ENCODE measurements around the gene UBE2Q1. TPM values are rescaled to one million over a fixed set of nuclear protein-coding genes. Genes with fewer than 3 reads are reported as not detected.

Gene UBE2Q1
- total and polyA plus RNA-seq, 2 of the 4 experiments (the other 2 are of a cell fraction): 20.6 to 24.7 TPM

GRCh38 chr1:154549202-154549770, 9.2 kb downstream of the UBE2Q1 start:
- in situ Hi-C loops (cut with MboI; ENCODE audit: low sequenced_read_pairs): loop anchor here (5.0 kb wide), 1 partner anchor 62 kb away; no protein-coding TSS in a partner anchor
- no peak overlapping the region; the same call in 1 of the 2 replicates for H2BK20ac ChIP-seq (ENCODE audit: low read depth, low read length)
- CTCF ChIA-PET: no interaction called here
- intact Hi-C loops (cut with micrococcal nuclease): loop anchor here (5.0 kb wide), 2 partner anchors 142 to 197 kb away; partner anchors contain the start of gene IL6R
- whole genome bisulfite sequencing, 2 experiments (ENCODE audit: extremely low coverage in 2 of 2, insufficient read length in 1 of 2): 100% methylated on average over 1 of the region's 3 CpGs; no CpG with 5 or more reads in 1 of the 2 experiments
- no peaks in the 10 kb centered on the region; the same call in 1 of the 2 replicates for H3K9me1 ChIP-seq (ENCODE audit: insufficient read depth, low read length)
- no peak overlapping the region for H4K8ac ChIP-seq (ENCODE audit: low read depth in 2 of 2, low read length in 2 of 2)
- H2AK9ac ChIP-seq (replicated peaks; ENCODE audit: low read depth, low read length, poor library complexity): no peak overlapping the region
- H4K20me1 ChIP-seq (ENCODE audit: insufficient read depth, low read length): peaks cover 31% of the 10 kb centered on the region; the same call in 1 of the 2 replicates
- no peak overlapping the region for H3K56ac ChIP-seq (ENCODE audit: extremely low read depth, insufficient read depth, low read length)
- no peak overlapping the region for H3K4me3 ChIP-seq (ENCODE audit: insufficient read depth, low read depth, low read length)
- H3K9ac ChIP-seq (ENCODE audit: low read depth, low read length): no peak overlapping the region
- peaks cover 7% of the 10 kb centered on the region for H3K27me3 ChIP-seq (ENCODE audit: control insufficient read depth, insufficient read depth, low read length)
- H2BK120ac ChIP-seq (ENCODE audit: low read depth, low read length): no peak overlapping the region
- no peak overlapping the region for H3K4me2 ChIP-seq (ENCODE audit: low read depth, low read length)
- no peak for DNase-seq
- TF ChIP-seq POLR2A (IDR thresholded peaks at IDR 0.05; ENCODE audit: low read depth, low read length) (no peak), ELK1 (IDR thresholded peaks at IDR 0.05; ENCODE audit: borderline replicate concordance, low read depth, low read length) (no peak), RFX5 (IDR thresholded peaks at IDR 0.05; ENCODE audit: low read depth, low read length) (no peak), USF2 (IDR thresholded peaks at IDR 0.05; ENCODE audit: low read depth, low read length) (no peak), NFE2L2 (IDR thresholded peaks at IDR 0.05; ENCODE audit: low read depth, low read length) (no peak), CEBPB (IDR thresholded peaks at IDR 0.05; ENCODE audit: low read depth, low read length) (no peak), BHLHE40 (IDR thresholded peaks at IDR 0.05; ENCODE audit: low read depth, low read length) (no peak), CTCF (conservative IDR thresholded peaks at IDR 0.05; ENCODE audit: low read depth, low read length) (no peak), CHD1 (IDR thresholded peaks at IDR 0.05; ENCODE audit: low read depth, low read length) (no peak), RCOR1 (IDR thresholded peaks at IDR 0.05; ENCODE audit: insufficient replicate concordance, low read length) (no peak), RAD21 (IDR thresholded peaks at IDR 0.05; ENCODE audit: low read length) (no peak), MXI1 (IDR thresholded peaks at IDR 0.05; ENCODE audit: borderline replicate concordance, low read depth, low read length) (no peak), SMC3 (IDR thresholded peaks at IDR 0.05; ENCODE audit: low read depth, low read length) (no peak), MAZ (IDR thresholded peaks at IDR 0.05; ENCODE audit: borderline replicate concordance, low read depth, low read length) (no peak), MAFK (IDR thresholded peaks at IDR 0.05; ENCODE audit: low read depth, low read length) (no peak), FOS (IDR thresholded peaks at IDR 0.05; ENCODE audit: low read depth, low read length) (no peak)
- no peak overlapping the region for H2AFZ ChIP-seq (replicated peaks; ENCODE audit: low read length, poor library complexity)
- dilution Hi-C loops (cut with HindIII; ENCODE audit: low sequenced_read_pairs, unreplicated experiment): no loop called here
- H3K4ac ChIP-seq (ENCODE audit: low read depth, low read length): no peak overlapping the region
- H3K36me3 ChIP-seq (ENCODE audit: control insufficient read depth, insufficient read depth, low read length): peaks cover 51% of the 10 kb centered on the region
- POLR2A ChIA-PET (ENCODE audit: unreplicated experiment): no interaction called here
- H3K9me3 ChIP-seq (ENCODE audit: control insufficient read depth, insufficient read depth, low read length): no peaks in the 10 kb centered on the region
- no peak overlapping the region for H2BK5ac ChIP-seq (ENCODE audit: low read depth, low read length, poor library complexity, severe bottlenecking)
- no peak overlapping the region for H3K14ac ChIP-seq (replicated peaks; ENCODE audit: low read depth, low read length)
- H4K5ac ChIP-seq (ENCODE audit: low read depth, low read length): no peak overlapping the region
- peaks cover 10 to 26% of the 10 kb centered on the region in 2 experiments; a peak in 3 of 4 replicates for H3K79me1 ChIP-seq (ENCODE audit: low read depth in 1 of 2, low read length in 2 of 2)
- no peak overlapping the region for H4K91ac ChIP-seq (ENCODE audit: insufficient read depth, low read depth, low read length)
- no TSS peak for BruUV-seq (replicated peaks)
- H3K4me1 ChIP-seq (ENCODE audit: control insufficient read depth, insufficient read depth, low read length): peaks cover 4% of the 10 kb centered on the region
- no peak overlapping the region for H2AK5ac ChIP-seq (ENCODE audit: low read depth, low read length)
- H2BK15ac ChIP-seq (ENCODE audit: low read depth, low read length): no peak overlapping the region
- H3K18ac ChIP-seq (ENCODE audit: low read depth, low read length): no peak overlapping the region
- ATAC-seq (ENCODE audit: low read depth): no peak
- no peak overlapping the region for H3K27ac ChIP-seq (ENCODE audit: insufficient read depth, low read length)
- H3K23ac ChIP-seq (ENCODE audit: low read depth, low read length): no peak overlapping the region

Measured in IMR-90 (cell line).